Stimulated activated CD4-positive, alpha-beta T cell treated with anti-CD3 and anti-CD28 coated beads, Interleukin-15, amount 100 ng/mL, for 48 hours (primary cell): ENCODE data around the gene CCR6.

Experiments used
- DNase-seq, 2 donors: peaks; one replicate each; pipeline ENCODE4 v3.0.0-alpha.2; 2020; ENCODE audit warnings: low read depth in 2 of 2

CCR6 gene

GRCh38 chr6:167119670-167120582, 3.0 kb upstream of the CCR6 start:
- no peak for DNase-seq

- no peak for DNase-seq
These were observed 2.4 kb upstream of the CCR6 start for GRCh38 chr6:167120583-167120903.

- no peak for DNase-seq
These were observed 1.5 kb upstream of the CCR6 start for GRCh38 chr6:167121335-167121841.

GRCh38 chr6:167122041-167122826, 662 bp upstream of the CCR6 start:
- no peak for DNase-seq

GRCh38 chr6:167124753-167125152, 1.9 kb downstream of the CCR6 start:
- no peak for DNase-seq

DNA sequence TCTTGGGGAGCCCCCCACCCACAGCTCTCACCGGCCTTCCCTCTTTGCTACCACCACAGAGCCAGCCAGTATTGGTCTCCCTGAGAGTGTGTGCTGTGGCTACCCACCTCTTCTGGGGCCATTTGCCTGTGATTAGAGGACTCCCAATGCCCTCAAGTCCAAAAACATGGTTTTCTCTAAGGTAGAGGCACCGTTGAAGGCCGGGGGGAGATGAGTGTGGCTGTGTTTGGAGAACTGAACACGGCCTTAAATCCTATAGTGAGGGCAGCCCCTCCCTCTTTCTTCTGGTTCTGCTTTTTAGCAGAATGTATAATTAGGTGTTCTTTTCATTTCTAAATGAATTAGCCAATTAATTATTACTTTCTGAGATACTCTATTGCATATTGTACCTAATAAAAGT, 2.5 kb downstream of the CCR6 start:
- no peak for DNase-seq

- DNase-seq, result no peak
These were observed 3.0 kb downstream of the CCR6 start for GRCh38 chr6:167125855-167126349.

GRCh38 chr6:167127785-167128531, 5.1 kb downstream of the CCR6 start:
- no peak for DNase-seq

GRCh38 chr6:167129159-167129558, 6.3 kb downstream of the CCR6 start:
- no peak for DNase-seq

DNA sequence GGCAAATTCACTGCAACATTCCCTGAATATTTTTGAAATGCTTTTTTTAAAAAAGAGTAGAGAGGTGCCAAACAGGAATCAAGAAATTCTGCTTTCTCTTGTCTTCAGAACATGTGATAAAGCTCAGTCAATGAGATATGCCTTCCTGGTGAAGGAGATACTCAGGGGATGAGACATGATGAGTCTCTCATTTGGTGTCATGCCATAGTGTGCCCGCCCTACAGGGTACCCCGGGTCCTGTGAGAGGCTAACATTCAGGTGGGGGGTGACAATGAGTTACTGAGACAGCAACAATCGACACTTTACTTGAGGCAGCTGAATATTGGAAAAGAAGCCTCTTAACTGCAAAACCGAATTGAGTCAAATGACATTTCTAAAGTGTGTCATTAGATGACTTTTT, 6.7 kb downstream of the CCR6 start:
- DNase-seq, result no peak

DNA sequence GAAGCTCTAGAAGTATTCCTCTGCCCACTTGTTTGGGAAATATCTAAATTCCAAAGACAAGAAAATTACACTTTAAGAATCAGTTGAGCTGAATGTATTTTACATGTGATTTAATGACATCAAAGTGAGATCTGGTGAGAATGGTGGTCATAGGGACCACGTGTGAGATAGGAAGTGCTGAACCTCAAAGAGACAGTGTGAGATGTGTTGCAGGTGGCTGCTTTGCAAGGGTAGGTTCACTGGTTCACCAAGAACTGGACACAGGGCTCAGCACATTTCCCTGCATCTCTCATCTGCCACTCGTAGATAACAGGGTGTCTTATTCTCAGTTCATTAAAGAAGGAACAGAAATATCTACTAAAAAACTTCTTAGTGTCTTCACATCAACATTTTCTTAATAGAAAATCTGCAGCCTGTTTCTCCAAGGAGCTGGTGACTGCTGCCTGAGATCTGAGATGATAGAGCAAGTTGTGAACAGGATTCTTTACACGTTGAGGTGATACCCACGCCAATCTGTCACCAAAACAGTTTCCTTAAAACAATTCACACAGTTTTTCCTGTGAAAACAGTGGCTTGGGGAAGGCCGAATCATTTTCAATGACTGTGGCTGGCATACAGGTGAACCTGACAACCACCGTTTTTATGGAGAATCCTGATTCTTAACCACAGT, 7.2 kb downstream of the CCR6 start:
- no peak for DNase-seq

DNA sequence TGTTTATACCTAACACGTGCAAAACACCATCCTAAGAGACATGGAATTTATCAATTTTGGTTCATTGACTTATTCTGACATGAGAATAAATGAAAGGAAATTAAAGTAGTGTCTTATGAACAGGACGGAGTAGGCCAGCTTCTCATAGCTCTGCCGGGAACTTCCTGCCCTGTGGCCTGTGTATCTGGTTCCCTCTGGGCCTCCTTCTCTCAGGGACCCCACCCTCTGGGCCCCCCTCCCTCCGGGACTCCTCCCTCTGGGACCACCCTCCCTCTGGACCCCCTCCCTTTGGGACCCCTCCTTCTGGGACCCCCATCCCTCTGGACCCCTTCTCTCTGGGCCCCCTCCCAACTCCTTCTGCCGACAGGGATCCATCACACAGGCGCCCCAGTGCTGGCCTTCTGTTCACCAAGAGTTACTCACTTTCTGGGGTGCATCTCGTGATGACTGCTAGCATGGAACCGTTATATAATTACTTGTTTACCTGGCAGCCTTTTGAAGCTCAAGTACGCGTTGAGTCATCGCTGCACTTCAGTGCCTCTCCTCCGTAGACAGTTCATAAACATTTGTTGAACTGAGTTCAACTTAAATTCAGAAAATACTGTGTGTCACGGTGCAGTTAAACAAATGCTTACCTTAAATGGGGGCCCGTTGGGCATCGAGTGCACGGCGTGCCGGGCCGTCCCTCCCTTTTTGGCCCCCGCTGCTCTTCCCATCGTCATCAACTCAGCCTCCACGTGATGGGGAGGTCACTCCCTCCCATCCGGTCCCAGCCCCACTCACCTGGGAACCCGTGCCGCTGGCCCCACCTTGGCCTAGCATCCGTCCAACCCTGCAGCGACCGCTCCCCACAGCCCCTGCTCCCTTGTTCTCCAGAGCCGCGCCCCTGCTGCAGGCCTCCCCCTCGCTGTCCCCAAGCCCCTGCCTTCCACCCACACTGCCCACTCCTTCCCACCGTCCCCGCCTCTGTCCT, 8.1 kb downstream of the CCR6 start:
- no peak for DNase-seq

GRCh38 chr6:167134448-167135328, 11.8 kb downstream of the CCR6 start:
- no peak for DNase-seq

DNA sequence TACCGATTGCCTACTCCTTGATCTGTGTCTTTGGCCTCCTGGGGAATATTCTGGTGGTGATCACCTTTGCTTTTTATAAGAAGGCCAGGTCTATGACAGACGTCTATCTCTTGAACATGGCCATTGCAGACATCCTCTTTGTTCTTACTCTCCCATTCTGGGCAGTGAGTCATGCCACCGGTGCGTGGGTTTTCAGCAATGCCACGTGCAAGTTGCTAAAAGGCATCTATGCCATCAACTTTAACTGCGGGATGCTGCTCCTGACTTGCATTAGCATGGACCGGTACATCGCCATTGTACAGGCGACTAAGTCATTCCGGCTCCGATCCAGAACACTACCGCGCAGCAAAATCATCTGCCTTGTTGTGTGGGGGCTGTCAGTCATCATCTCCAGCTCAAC, 13.5 kb downstream of the CCR6 start:
- no peak for DNase-seq

GRCh38 chr6:167137081-167137480, 14.2 kb downstream of the CCR6 start:
- DNase-seq, result no peak

DNA sequence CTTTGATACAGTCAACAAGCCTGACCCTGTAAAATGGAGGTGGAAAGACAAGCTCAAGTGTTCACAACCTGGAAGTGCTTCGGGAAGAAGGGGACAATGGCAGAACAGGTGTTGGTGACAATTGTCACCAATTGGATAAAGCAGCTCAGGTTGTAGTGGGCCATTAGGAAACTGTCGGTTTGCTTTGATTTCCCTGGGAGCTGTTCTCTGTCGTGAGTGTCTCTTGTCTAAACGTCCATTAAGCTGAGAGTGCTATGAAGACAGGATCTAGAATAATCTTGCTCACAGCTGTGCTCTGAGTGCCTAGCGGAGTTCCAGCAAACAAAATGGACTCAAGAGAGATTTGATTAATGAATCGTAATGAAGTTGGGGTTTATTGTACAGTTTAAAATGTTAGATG, 15.0 kb downstream of the CCR6 start:
- no peak for DNase-seq

- DNase-seq, result no peak
These were observed 16.9 kb downstream of the CCR6 start for GRCh38 chr6:167139761-167140160.

DNA sequence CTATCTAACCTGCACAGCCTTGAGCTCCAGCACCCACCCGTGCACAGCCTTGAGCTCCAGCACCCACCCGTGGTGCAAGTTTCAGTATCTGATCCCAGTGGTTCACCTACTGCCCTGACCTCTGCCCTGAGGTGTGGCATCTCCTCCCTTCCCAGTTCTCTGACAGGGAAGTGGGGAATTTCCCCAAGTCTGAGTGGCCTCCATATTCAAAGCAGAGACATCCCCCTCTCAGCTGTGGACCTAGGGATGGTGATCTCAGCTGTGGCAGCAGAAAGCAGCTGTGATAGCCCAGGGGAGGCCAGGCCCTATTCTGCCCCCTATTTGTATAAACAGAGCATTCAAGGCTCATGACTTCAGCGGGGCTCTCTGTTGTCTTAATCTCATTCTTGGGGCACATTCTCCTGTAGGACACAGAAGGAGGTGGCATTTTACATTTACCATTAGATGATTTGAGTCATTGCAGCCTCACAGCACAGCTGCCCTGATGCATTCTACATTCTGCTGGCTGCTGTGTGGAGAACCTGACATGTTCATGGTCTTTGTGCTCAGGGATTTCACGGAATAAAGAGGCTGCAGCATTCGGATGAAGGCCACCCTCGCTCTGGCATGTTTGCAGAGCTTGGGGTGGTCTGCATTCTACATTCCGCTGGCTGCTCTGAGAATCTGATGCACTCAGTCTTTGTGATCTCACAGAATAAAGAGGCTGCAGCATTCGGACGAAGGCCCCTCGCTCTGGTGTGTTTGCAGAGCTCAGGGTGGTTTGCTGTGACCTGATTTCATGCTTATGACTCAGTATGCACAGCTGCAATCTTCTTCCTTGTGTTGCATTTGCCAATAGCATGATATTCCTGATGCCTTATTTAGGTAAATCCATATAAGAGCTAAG, 17.9 kb downstream of the CCR6 start:
- DNase-seq, result no peak
